ENCODE data around the gene ALB.

GRCh38 chr4:73470728-73471127 is 66.6 kb downstream of the ALB start:
- TF ChIP-seq CTCF (IDR thresholded peaks at IDR 0.05) (no peak), POLR2A (IDR thresholded peaks at IDR 0.05) (no peak)
